ENCODE measurements around the gene MYH14.
"Not testable (repeated sequence)": the region's sequence is repeated elsewhere in the genome, so short reads cannot be mapped to it uniquely, and the experiment has no call there.

The MYH14 gene

DNA sequence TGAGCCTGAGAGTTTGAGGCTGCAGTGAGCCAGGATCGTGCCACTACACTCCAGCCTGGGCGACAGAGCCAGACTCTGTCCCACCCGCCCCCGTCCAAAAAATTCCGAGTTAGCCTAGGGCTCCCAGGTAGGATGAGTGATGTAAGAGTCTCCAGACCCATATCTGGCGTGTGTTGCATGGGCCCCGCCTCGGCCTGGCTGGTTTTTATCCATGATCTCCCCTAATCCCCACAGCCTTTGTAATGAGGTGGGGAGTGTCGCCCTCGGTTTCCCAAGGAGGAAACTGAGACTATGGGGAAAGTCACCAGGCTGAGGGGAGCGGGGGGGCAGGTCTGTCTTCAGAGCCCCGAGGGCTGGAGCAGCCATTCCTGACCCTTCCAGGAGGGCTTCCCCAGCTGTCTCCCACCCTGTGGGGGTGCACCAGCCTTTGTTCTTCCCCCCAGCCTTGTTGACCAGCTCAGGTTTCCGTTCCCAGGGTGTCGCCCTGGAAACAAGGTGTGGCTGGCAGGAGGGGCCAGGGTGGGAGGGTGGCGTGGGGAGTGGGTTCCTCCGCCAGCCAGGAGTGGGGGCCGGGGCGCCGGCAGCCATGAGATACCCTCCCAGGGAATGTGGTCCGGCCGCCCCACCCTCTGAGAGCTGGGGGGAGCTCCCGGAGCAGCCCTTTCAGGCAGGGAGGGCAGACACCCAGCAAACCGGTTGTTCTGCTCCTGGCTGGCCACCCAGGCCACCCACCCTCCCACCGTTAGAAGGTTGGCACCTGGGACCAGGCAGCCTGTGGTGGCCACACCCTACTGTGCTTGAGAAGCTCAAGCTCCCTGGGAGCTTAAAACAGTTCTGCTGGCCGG, 11.5 kb downstream of the MYH14 start:
- in situ Hi-C loops (cut with HindIII; ENCODE audit: low pct_ligation_motif_present, low pct_unique_long_range_greater_than_20kb, low sequenced_read_pairs) = no loop called here
- DNase-seq = no peak

DNA sequence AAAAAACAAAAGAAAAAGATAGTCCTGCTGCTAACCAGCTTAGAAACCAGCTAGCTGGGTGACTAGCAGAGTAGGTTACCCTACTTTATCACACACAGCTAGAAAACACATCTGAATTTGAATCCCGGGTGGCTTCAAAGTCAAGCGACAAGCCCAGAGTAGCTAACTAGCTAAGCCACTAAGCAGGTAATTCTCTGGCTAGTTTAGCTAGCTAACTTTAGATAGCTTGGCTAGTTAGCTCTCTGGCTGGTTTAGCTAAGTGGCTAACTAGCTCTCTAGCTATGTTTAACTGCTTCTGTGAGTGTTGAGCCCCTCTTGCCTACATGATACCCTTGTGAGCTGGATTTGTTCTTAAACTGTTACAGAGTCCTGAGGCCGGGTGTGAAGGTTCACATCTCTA, 12.4 kb downstream of the MYH14 start:
- in situ Hi-C loops (cut with HindIII; ENCODE audit: low pct_ligation_motif_present, low pct_unique_long_range_greater_than_20kb, low sequenced_read_pairs) = no loop called here
- no peak for DNase-seq

DNA sequence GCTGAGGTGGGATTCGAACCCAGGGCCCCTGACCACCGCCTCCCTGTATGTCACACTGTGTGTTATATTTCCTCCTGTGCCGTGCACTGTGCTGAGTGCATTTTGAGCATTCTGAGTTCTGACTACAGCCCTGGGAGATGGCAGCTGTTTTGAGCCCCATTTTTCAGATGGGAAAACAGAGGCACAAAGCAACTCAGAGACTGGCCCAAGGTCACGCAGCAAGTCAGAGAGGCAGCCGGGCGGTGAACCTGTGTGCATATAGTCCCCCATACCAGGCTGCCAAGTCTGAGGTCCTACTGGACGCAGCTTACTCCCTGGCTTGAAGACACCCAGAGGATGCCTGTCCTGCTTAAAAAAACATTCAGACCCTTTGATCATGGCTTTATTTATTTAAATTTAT, 17.7 kb downstream of the MYH14 start:
- DNase-seq = no peak
- in situ Hi-C loops (cut with HindIII; ENCODE audit: low pct_ligation_motif_present, low pct_unique_long_range_greater_than_20kb, low sequenced_read_pairs) = no loop called here

DNA sequence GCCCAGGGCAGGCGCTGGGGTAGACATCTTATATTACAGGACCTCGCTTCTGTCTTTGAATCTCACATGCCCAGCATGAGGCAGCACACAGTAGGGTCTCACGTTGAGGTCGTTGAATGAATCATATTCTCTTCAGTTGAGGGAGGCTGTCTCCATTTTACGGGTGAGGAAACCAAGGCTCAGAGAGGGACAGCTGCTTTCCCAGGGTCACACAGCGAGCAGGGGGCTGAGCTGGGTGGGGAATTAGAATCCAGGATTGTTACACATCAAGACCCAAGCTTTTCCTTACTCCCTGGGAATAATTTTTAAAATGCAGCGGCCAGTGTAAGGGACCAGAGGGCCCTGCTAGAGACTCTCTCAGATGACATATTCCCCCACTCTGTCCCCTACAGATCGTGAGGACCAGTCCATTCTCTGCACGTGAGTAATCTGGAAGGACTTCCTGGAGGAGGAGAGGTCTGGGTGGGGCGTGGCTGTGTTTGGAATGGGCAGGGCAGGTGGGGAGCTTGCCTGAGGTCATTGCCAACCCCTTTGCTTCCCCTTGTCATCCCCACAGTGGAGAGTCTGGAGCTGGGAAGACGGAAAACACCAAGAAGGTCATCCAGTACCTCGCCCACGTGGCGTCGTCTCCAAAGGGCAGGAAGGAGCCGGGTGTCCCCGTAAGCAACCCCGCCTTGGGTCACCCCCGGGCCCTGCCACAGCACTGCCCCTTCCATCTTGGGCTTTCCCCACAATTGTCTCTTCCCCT, 19.4 kb downstream of the MYH14 start:
- in situ Hi-C loops (cut with HindIII; ENCODE audit: low pct_ligation_motif_present, low pct_unique_long_range_greater_than_20kb, low sequenced_read_pairs) = no loop called here
- no peak for DNase-seq

DNA sequence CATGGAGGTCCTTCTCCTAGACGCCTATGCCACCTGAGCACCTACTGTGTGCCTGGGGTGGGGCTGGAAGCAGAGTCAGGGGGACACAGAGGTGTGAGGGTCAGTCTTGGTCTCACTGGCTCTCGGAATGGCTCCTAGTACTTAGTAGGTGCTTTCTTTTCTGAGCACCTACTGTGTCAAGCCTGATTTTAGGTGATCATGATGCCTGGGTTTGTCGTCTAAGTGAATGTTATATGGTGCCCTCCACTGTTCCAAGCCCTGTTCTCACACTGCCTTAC, 20.0 kb downstream of the MYH14 start:
- DNase-seq = no peak
- in situ Hi-C loops (cut with HindIII; ENCODE audit: low pct_ligation_motif_present, low pct_unique_long_range_greater_than_20kb, low sequenced_read_pairs) = no loop called here

DNA sequence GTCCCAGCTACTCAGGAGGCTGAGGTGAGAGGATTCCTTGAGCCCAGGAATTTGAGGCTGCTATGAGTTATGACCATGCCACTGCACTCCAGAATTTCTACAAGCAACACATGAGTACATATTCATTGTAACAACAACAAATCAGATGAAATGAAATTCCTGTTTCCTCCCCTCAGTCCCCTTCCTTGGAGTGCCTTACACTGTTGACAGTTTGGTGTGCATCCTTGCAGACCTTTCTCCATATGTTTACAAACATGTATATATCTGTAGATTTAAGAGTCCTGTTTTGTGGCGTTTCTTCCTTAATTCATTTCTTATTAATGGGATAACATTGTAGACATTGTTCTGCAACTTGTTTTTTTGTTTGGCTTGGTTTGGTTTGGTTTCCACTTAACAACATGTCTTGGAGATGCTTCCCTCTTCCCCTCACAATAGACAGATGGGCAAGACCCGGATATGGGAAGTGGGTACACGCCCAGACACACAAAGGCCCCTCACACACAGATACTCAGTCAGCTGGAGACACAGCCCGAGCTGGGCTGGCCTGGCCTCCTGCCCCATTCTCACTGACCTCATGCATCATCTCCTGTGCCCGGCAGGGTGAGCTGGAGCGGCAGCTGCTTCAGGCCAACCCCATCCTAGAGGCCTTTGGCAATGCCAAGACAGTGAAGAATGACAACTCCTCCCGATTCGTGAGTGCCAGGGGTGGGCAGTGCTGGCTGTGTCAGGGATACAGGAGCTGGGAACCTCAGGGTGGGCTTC, 21.7 kb downstream of the MYH14 start:
- in situ Hi-C loops (cut with HindIII; ENCODE audit: low pct_ligation_motif_present, low pct_unique_long_range_greater_than_20kb, low sequenced_read_pairs) = no loop called here
- DNase-seq = no peak

DNA sequence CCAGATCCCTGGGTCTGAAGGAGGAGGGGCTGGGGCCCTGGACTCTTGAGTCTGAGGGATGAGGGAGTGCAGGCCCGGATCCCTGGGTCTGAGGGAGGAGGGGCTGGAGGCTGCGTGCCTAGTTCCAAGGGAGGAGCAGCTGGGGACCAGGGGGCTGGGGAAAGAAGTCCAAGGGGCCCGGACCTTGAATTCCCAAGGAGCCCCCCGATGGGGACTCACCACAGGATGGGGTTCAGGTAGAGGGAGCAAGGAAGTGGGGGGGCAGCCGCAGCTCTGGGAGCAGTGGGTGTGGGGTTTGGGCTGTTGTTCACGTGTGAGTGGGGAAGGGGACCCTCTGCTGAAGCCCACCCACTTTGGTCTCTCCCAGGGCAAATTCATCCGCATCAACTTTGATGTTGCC, 23.1 kb downstream of the MYH14 start:
- no peak for DNase-seq
- in situ Hi-C loops (cut with HindIII; ENCODE audit: low pct_ligation_motif_present, low pct_unique_long_range_greater_than_20kb, low sequenced_read_pairs) = no loop called here

DNA sequence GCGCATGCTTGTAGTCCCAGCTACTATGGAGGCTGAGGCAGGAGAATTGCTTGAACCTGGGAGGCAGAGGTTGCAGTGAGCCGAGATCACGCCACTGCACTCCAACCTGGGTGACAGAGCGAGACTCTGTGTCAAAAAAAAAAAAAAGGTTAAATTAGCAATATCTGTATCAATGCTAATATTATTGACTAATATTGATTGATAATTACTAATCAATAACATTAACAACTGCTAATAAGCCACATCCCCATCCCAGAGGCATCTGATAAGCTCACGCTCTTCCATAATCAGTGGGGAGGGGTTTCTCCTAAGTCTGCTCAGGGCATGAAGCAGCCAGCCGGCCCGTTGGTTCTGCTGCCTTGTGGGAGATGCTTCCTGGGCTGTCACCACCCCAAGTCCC, 24.7 kb downstream of the MYH14 start:
- DNase-seq; in situ Hi-C loops (cut with HindIII; ENCODE audit: low pct_ligation_motif_present, low pct_unique_long_range_greater_than_20kb, low sequenced_read_pairs): not testable (repeated sequence)

DNA sequence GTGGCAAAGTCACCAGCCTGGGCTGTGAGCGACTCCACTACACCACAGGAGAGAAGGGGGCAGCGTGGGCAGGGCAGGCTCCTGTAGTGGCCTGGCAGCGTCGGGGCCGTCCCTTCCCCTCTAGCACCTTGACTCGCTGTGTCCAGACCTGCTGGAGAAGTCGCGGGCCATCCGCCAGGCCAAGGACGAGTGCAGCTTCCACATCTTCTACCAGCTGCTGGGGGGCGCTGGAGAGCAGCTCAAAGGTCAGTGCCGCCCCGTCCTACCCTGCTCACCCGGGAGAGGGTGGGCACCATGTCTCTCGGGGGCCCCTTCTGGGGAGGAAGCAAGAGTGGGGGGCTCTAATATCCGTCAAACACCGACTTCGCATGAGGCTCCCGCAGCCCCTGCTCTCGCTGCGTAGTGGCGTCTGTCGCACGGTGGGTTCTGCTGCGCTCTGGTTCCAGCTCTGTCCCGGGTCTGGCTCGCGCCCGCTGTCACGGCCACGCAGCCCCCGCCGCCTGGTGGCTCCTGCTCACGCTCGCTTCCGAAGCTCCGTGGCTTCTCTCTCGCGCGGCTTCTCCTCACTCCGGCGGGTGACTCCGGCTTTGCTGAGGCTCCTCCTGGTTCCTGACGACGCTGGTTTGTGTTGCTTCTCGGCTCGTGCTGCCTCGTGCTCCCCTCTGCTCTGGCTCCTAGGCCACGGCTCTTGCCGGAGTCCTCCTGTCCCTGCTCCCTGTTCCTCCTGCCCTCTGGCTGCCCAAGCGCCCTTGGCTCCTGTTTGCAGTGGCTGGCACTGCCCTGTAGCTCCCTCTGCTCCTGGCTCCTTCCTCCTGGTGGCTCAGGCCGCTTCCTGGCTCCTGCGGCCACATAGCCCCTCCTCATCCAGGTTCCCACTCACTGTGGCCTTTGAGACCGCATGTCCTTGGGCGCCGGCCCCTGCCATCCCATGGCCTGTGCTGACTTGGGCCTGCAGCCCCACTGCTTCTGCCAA, 27.2 kb downstream of the MYH14 start:
- DNase-seq = no peak
- in situ Hi-C loops (cut with HindIII; ENCODE audit: low pct_ligation_motif_present, low pct_unique_long_range_greater_than_20kb, low sequenced_read_pairs) = no loop called here

DNA sequence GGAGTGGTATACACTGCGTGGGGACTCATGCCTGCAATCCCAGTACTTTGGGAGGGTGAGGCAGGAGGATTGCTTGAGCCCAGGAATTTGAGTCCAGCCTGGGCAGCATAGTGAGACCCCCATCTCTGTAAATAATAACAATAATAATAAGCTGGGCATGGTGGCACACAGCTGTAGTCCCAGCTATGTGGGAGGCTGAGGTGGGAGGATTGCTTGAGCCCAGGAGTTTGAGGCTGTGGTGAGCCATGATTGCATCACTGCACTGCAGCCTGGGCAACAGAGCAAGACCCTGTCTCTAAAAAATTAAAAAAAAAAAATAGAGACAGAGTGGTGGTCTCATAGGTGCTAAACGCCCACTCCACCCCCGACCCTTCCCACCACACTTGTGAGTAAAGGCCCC, 28.0 kb downstream of the MYH14 start:
- in situ Hi-C loops (cut with HindIII; ENCODE audit: low pct_ligation_motif_present, low pct_unique_long_range_greater_than_20kb, low sequenced_read_pairs) = not testable (repeated sequence)

DNA sequence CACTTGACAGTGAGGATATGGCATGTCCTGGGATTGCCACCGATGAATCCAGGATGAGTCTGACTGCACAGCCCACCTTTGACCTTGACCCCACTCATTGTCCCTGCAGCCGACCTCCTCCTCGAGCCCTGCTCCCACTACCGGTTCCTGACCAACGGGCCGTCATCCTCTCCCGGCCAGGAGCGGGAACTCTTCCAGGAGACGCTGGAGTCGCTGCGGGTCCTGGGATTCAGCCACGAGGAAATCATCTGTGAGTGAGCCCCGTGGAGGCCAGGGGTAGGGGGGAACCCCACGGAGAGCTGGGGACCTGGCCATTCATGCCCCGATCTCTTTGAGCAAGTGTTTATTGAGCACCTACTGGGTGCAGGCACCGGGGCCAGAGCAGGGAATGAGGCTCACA, 28.4 kb downstream of the MYH14 start:
- no peak for DNase-seq
- in situ Hi-C loops (cut with HindIII; ENCODE audit: low pct_ligation_motif_present, low pct_unique_long_range_greater_than_20kb, low sequenced_read_pairs) = no loop called here

More for the DNA sequence above, 28.0 kb downstream of the MYH14 start:
- not testable (repeated sequence) for DNase-seq

DNA sequence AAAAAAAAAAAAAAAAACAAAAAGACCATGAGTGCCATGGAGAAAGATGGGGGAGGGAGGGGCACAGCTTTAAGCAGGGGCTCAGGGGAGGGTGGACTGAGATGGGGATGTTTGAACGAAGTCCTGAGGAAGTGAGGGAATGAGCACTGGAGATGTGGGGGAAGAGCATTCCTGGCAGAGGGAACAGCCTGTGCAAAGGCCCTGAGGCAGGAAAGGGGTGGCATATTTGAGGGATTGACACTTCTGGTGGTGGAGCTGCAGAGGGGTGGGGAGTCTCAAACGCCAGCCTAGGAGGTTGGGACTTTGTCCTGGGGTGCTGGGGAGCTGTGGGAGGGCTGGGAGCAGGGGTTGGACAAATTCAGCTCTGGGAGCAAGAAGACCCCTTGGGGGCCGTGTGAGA, 29.2 kb downstream of the MYH14 start:
- no peak for DNase-seq
- in situ Hi-C loops (cut with HindIII; ENCODE audit: low pct_ligation_motif_present, low pct_unique_long_range_greater_than_20kb, low sequenced_read_pairs) = no loop called here

DNA sequence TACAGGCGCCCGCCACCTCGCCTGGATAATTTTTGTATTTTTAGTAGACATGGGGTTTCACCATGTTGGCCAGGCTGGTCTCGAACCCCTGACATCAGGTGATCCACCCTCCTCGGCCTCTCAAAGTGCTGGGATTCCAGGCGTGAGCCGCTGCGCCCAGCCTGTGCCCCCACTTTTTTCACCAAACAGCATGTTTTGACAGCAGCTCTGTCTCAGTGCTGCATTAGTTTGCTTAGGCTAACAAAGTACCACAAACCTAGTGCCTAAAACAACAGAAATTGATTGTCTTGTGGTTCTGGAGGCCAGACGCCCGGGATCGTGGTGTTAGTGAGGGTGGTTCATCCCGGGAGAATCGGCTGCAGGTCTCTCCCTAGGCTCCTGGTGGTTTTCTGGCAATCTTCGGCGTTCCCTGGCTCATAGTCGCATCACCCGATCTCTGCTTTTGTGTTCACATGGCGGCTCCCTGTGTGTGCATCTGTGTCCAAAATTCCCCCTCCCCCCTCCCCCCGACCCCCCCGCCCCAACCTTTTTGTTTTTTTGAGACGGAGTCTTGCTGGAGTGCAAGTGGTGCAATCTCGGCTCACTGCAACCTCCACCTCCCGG, 30.0 kb downstream of the MYH14 start:
- in situ Hi-C loops (cut with HindIII; ENCODE audit: low pct_ligation_motif_present, low pct_unique_long_range_greater_than_20kb, low sequenced_read_pairs) = no loop called here

DNA sequence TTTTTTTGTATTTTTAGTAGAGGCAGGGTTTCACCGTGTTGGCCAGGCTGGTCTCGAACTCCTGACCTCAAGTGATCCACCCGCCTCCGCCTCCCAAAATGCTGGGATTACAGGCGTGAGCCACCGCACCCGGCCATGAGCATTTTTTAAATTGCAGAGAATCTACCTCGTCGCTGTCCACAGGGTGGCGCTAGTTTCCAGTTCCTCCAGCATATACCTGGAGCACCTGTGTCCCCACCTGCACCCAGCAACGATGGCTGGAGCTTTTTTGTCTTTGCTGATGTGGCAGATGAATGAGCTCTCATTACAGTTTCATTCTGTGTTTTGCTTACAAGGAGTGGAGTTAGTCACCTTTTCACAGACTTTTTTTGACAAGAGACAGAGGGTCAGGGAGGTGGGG, 34.1 kb downstream of the MYH14 start:
- in situ Hi-C loops (cut with HindIII; ENCODE audit: low pct_ligation_motif_present, low pct_unique_long_range_greater_than_20kb, low sequenced_read_pairs); DNase-seq: not testable (repeated sequence)

More for the DNA sequence above, 30.0 kb downstream of the MYH14 start:
- DNase-seq = no peak

DNA sequence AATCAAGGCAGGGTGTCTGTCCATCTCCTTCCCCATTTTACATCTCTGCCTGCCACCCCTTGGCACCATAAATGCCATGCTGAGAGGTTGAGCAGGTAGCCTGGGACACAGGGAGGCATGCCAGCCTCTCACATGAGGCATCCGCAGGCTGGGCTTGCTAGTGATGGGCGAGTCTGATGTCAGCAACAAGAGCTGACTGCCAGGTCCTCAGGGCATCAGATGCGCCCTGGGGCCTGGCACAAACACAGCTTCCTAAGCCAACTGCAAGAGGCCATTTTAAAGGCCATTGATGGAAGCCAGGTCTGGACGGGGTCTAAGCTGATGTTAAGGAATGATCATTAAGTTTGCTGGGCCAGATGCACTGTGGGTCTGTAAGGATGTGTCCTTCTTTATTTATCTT, 34.6 kb downstream of the MYH14 start:
- in situ Hi-C loops (cut with HindIII; ENCODE audit: low pct_ligation_motif_present, low pct_unique_long_range_greater_than_20kb, low sequenced_read_pairs) = no loop called here
- DNase-seq = no peak

DNA sequence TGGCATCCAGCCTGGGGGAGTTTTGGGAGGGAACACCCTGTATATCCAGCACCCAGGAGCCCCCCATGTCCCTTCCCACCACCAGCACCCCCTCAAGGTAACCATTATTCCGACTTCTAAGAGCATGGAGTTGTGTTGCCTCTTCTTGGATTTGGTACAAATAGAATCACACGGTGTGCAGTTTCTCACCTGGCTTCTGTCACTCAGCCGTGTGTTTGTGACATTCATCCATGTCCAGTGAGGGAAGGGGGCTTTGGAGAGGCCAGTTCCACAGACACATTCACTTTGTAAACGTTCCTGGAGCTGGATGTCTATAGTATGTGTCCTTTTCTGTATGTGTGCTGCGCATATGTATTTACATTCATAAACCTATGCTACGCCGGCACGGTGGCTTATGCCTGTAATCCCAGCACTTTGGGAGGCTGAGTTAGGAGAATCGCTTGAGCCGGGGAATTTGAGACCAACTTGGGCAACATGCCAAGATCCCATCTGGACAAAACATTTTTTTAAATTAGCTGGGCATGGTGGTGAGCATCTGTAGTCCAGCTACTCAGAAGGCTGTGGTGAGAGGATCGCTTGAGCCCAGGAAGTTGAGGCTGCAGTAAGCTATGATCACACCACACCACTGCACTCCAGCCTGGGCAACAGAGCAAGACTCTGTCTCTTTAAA, 36.6 kb downstream of the MYH14 start:
- DNase-seq = no peak
- in situ Hi-C loops (cut with HindIII; ENCODE audit: low pct_ligation_motif_present, low pct_unique_long_range_greater_than_20kb, low sequenced_read_pairs) = no loop called here

DNA sequence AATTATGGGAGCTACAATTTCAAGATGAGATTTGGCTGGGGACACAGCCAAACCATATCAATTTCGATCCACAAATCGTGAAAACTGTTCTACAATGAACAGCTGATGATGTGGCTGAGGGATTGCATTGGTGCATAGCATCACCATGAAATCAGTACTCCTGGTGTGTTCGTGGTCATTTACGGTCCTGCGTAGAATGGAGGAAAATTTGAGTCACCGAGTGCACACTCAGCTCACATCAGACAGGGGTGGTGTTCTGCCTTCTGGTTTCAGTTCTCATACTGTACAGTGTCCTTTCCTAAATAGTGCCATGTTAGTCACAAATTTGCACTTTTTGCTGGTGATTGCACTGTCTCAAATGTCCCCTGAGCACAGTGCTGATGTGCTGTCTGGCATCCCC, 39.2 kb downstream of the MYH14 start:
- no peak for DNase-seq
- in situ Hi-C loops (cut with HindIII; ENCODE audit: low pct_ligation_motif_present, low pct_unique_long_range_greater_than_20kb, low sequenced_read_pairs) = no loop called here

DNA sequence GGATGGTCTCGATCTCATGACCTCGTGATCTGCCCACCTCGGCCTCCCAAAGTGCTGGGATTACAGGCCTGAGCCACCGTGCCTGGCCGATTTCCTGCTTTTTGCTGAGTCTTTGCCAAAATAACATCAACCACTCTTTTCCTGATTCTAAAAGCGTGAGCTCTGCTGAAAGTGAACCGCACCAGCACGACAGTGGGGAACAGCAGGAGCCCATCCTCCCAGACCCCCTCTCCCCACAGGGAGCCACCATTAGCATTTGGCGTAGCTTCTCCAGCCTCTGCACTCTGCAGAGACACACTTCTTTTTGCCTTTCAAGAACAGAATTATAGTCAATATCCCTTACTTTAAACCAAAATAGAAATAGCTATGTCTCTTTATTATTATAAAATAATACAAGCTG, 41.3 kb downstream of the MYH14 start:
- no peak for DNase-seq
- in situ Hi-C loops (cut with HindIII; ENCODE audit: low pct_ligation_motif_present, low pct_unique_long_range_greater_than_20kb, low sequenced_read_pairs) = no loop called here
